Sigmoid colon (tissue), 4 donors: ENCODE data around the gene FAXC.

Experiments
- EP300 ChIP-seq, 4 donors: sonication (generic); formaldehyde crosslinking; IDR thresholded peaks; one replicate each; pipeline ENCODE4 v1.6.1; 2017; ENCODE audit warnings: antibody characterized with exemption in 4 of 4
- POLR2A ChIP-seq, 2 donors: fragments of 450-650 bp; IDR thresholded peaks; one replicate each; pipeline ENCODE4 v1.6.1; 2016; ENCODE audit warnings: antibody characterized with exemption in 2 of 2, mild to moderate bottlenecking in 2 of 2, moderate library complexity in 2 of 2
- TF ChIP-seq, protein P1 (sequence below), 4 experiments: fragments of 450-650 bp in 3 of 4; fragments of 200-600 bp in 1 of 4; IDR thresholded peaks; one replicate each; pipeline ENCODE4 v1.5.1; 2016 to 2019; ENCODE audit warnings: antibody characterized with exemption in 4 of 4, mild to moderate bottlenecking in 3 of 4, moderate library complexity in 2 of 4

DNA sequence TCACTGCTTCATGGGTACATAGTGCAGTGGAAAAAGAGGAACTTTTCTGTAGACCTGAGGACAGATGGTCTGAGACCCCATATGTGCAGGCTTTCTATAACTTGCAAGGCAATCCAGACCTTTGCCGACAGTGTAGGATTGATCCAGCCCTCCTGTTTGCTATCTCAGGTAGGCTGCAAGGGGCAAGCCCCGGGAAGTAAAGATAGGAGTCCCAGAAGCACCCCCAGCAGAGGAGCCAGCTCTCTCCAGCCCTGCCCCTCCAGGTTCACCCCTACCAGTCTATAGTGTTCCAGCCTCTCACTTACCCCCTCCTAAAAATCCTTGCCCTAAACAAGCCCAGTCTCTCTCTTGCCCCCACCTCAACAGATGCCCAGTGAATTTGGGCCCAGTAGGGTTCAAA lies 96.2 kb downstream of the FAXC start:
- TF ChIP-seq EP300 (IDR thresholded peaks at IDR 0.05) (no peak), POLR2A (IDR thresholded peaks at IDR 0.05) (no peak)
- TF ChIP-seq, protein P1, sequence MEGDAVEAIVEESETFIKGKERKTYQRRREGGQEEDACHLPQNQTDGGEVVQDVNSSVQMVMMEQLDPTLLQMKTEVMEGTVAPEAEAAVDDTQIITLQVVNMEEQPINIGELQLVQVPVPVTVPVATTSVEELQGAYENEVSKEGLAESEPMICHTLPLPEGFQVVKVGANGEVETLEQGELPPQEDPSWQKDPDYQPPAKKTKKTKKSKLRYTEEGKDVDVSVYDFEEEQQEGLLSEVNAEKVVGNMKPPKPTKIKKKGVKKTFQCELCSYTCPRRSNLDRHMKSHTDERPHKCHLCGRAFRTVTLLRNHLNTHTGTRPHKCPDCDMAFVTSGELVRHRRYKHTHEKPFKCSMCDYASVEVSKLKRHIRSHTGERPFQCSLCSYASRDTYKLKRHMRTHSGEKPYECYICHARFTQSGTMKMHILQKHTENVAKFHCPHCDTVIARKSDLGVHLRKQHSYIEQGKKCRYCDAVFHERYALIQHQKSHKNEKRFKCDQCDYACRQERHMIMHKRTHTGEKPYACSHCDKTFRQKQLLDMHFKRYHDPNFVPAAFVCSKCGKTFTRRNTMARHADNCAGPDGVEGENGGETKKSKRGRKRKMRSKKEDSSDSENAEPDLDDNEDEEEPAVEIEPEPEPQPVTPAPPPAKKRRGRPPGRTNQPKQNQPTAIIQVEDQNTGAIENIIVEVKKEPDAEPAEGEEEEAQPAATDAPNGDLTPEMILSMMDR (IDR thresholded peaks at IDR 0.05), result no peak
